K562 (cell line): ENCODE data around the gene DNAH8. TPM values are rescaled to one million over a fixed set of nuclear protein-coding genes. Genes with fewer than 3 reads are reported as not detected.

ENCODE experiments used
- CBFA2T2 ChIP-seq: fragments of 450-650 bp; conservative IDR thresholded peaks from 2 replicates; pipeline ENCODE4 v1.6.1; 2017; ENCODE audit warnings: mild to moderate bottlenecking
- CHD4 ChIP-seq: fragments of 200-600 bp; sonication (generic); IDR thresholded peaks from 3 replicates; pipeline ENCODE4 v1.6.1; 2012; ENCODE audit warnings: low read depth, mild to moderate bottlenecking, mixed read lengths, low read length, inconsistent platforms; ENCODE audit not compliant: insufficient read depth, insufficient replicate concordance, poor library complexity, severe bottlenecking
- DDX20 ChIP-seq: fragments of 450-650 bp; IDR thresholded peaks from 2 replicates; pipeline ENCODE4 v1.6.1; 2016; ENCODE audit warnings: missing genetic modification characterization, low read depth, mild to moderate bottlenecking, missing compliant biosample characterization, moderate library complexity
- EP300 ChIP-seq: IDR thresholded peaks from 2 replicates; pipeline ENCODE4 v1.6.1; 2012; ENCODE audit warnings: low read length, improper control_type of control experiment
- HDAC3 ChIP-seq: fragments of 450-650 bp; IDR thresholded peaks from 2 replicates; pipeline ENCODE4 v1.6.1; 2018; ENCODE audit warnings: borderline replicate concordance, mild to moderate bottlenecking, moderate library complexity; ENCODE audit not compliant: partially characterized antibody
- JUN ChIP-seq, 2 experiments: sonication (generic) in 1 of 2; formaldehyde crosslinking in 1 of 2; IDR thresholded peaks; 2 replicates each; pipeline versions ENCODE4 v1.6.1 to v1.8.0; 2012 to 2022; ENCODE audit warnings: borderline replicate concordance in 2 of 2, mild to moderate bottlenecking in 2 of 2, improper control_type of control experiment in 1 of 2, low read depth in 1 of 2, low read length in 1 of 2, missing genetic modification reagents in 1 of 2
- MTA2 ChIP-seq: fragments of 450-650 bp; IDR thresholded peaks from 2 replicates; pipeline ENCODE4 v1.6.1; 2016; ENCODE audit warnings: low read depth
- OTX1 ChIP-seq: fragments of 450-650 bp; formaldehyde crosslinking; IDR thresholded peaks from 2 replicates; pipeline ENCODE4 v1.4.0; 2022; ENCODE audit warnings: mild to moderate bottlenecking
- PTRF ChIP-seq: fragments of 450-650 bp; IDR thresholded peaks from 2 replicates; pipeline ENCODE4 v1.6.1; 2016; ENCODE audit warnings: mild to moderate bottlenecking, missing genetic modification characterization, missing compliant biosample characterization
- PTTG1 ChIP-seq: fragments of 450-650 bp; IDR thresholded peaks from 2 replicates; pipeline ENCODE4 v1.6.1; 2016; ENCODE audit warnings: low read depth, mild to moderate bottlenecking, missing genetic modification characterization, missing compliant biosample characterization
- RHOXF2B ChIP-seq: fragments of 250-450 bp; sonication (Bioruptor Pico); conservative IDR thresholded peaks from 2 replicates; pipeline ENCODE4 v1.5.1; 2021
- ZKSCAN1 ChIP-seq: fragments of 150-350 bp; IDR thresholded peaks from 2 replicates; pipeline ENCODE4 v1.6.1; 2016; ENCODE audit warnings: low read depth, low read length
- ZNF436 ChIP-seq: fragments of 250-450, 450-650 bp; sonication (Bioruptor Pico); formaldehyde crosslinking; IDR thresholded peaks from 2 replicates; pipeline ENCODE4 v1.7.0; 2020; ENCODE audit warnings: mild to moderate bottlenecking
- polyA plus RNA-seq, 8 experiments: library from polyadenylated mRNA; depleted of rRNA in 4 of 8; stranded (reverse) in 5 of 8; unstranded in 3 of 8; fragments of >200 nt; fragmentation: Nextera tagmentation in 2 of 8; fragmentation: Illumina TruSeq in 1 of 8; extraction: Ambion mirVana in 2 of 8; extraction: Trizol in 1 of 8; gene quantifications; 2 replicates each; pipeline versions ENCODE4 v1.2.1 to v1.2.3, GENCODE V29; 2011 to 2014; ENCODE audit warnings: inconsistent platforms in 1 of 8, missing spikeins in 1 of 8
- total RNA-seq, 7 experiments: library from RNA; depleted of rRNA in 6 of 7; stranded (reverse); fragments of >200 nt in 6 of 7; fragmentation: Illumina TruSeq in 2 of 7; extraction: Trizol in 2 of 7; gene quantifications; 2 replicates each; pipeline versions ENCODE4 v1.2.1 to v1.2.3, GENCODE V29; 2011 to 2021; ENCODE audit warnings: low replicate concordance in 1 of 7
- TF ChIP-seq, protein P1 (sequence below), 2 experiments: fragments of 200-800 bp in 1 of 2; sonication (Bioruptor generic) in 1 of 2; sonication (generic) in 1 of 2; formaldehyde crosslinking in 1 of 2; IDR thresholded peaks in 1 of 2; conservative IDR thresholded peaks in 1 of 2; 2 replicates each; pipeline versions ENCODE4 v1.5.0 to v1.6.1; 2016 to 2020; ENCODE audit warnings: missing compliant biosample characterization in 1 of 2, missing genetic modification characterization in 1 of 2, missing genetic modification reagents in 1 of 2
- TF ChIP-seq, protein P2 (sequence below): sonication (generic); formaldehyde crosslinking; IDR thresholded peaks from 2 replicates; pipeline ENCODE4 v1.8.0; 2022; ENCODE audit warnings: mild to moderate bottlenecking, missing genetic modification reagents
- TF ChIP-seq, protein P3 (sequence below): sonication (generic); formaldehyde crosslinking; IDR thresholded peaks from 2 replicates; pipeline ENCODE4 v1.8.0; 2022; ENCODE audit warnings: mild to moderate bottlenecking, low read depth, missing genetic modification reagents
- TF ChIP-seq, protein P4 (sequence below): IDR thresholded peaks from 2 replicates; pipeline ENCODE4 v1.6.1; 2011; ENCODE audit warnings: borderline replicate concordance, low read depth, mild to moderate bottlenecking, moderate library complexity, low read length; ENCODE audit not compliant: insufficient read depth, poor library complexity, severe bottlenecking
- TF ChIP-seq, protein P5 (sequence below), 2 experiments: fragments of 450-650 bp in 1 of 2; IDR thresholded peaks; 2 replicates each; pipeline ENCODE4 v1.6.1; 2011 to 2017; ENCODE audit warnings: low read depth in 2 of 2, antibody characterized with exemption in 1 of 2, borderline replicate concordance in 1 of 2, low read length in 1 of 2, mild to moderate bottlenecking in 1 of 2, mixed read lengths in 1 of 2; ENCODE audit not compliant: control insufficient read depth in 1 of 2

Gene DNAH8
- total and polyA plus RNA-seq, 9 of the 15 experiments (the other 6 are each of a cell fraction or from before 2014, with no cell fraction given) = 1.2 to 4.2 (median 2.9) TPM

DNA sequence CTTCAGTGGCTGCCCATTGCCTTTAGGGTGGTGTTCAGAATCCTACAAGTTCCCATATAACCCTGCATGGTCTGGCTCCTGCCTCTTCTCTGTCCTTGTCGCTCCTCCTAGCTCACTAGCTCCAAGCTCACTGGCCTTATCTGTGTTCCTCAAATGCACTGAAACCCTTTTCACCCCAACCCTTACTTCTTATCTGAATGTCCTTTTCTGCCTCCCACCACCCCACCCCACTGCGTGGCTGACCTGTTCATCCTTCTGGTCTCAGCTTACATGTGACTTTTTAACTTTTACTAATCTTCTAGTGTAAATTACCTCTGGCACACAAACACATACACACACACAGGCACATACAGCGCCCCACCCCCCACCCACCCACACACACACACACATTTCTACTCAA lies 292.5 kb downstream of the DNAH8 start (continued):
- TF ChIP-seq, protein P1, sequence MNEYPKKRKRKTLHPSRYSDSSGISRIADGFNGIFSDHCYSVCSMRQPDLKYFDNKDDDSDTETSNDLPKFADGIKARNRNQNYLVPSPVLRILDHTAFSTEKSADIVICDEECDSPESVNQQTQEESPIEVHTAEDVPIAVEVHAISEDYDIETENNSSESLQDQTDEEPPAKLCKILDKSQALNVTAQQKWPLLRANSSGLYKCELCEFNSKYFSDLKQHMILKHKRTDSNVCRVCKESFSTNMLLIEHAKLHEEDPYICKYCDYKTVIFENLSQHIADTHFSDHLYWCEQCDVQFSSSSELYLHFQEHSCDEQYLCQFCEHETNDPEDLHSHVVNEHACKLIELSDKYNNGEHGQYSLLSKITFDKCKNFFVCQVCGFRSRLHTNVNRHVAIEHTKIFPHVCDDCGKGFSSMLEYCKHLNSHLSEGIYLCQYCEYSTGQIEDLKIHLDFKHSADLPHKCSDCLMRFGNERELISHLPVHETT (CRISPR knock-in tag; conservative IDR thresholded peaks at IDR 0.05 in 1 of 2, IDR thresholded peaks at IDR 0.05 in 1 of 2) = no peak
- TF ChIP-seq MTA2 (peak; percentile 88), HDAC3 (peak; percentile 73), DDX20 (tag) (no peak), OTX1 (CRISPR knock-in tag) (no peak), EP300 (peak; percentile 87), ZKSCAN1 (no peak), JUN (IDR thresholded peaks at IDR 0.05; ENCODE audit: borderline replicate concordance, low read depth, low read length) (no peak), JUN (CRISPR knock-in tag; IDR thresholded peaks at IDR 0.05; ENCODE audit: borderline replicate concordance) (no peak), PTTG1 (tag) (no peak), PTRF (tag) (no peak), CBFA2T2 (peak; percentile 95), RHOXF2B (CRISPR knock-in tag) (no peak), CHD4 (no peak), ZNF436 (CRISPR knock-in tag) (no peak)
- TF ChIP-seq, protein P2, sequence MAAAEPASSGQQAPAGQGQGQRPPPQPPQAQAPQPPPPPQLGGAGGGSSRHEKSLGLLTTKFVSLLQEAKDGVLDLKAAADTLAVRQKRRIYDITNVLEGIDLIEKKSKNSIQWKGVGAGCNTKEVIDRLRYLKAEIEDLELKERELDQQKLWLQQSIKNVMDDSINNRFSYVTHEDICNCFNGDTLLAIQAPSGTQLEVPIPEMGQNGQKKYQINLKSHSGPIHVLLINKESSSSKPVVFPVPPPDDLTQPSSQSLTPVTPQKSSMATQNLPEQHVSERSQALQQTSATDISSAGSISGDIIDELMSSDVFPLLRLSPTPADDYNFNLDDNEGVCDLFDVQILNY (CRISPR knock-in tag) = no peak
- TF ChIP-seq, protein P3, sequence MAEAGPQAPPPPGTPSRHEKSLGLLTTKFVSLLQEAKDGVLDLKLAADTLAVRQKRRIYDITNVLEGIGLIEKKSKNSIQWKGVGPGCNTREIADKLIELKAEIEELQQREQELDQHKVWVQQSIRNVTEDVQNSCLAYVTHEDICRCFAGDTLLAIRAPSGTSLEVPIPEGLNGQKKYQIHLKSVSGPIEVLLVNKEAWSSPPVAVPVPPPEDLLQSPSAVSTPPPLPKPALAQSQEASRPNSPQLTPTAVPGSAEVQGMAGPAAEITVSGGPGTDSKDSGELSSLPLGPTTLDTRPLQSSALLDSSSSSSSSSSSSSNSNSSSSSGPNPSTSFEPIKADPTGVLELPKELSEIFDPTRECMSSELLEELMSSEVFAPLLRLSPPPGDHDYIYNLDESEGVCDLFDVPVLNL (CRISPR knock-in tag) = no peak
- TF ChIP-seq, protein P4, sequence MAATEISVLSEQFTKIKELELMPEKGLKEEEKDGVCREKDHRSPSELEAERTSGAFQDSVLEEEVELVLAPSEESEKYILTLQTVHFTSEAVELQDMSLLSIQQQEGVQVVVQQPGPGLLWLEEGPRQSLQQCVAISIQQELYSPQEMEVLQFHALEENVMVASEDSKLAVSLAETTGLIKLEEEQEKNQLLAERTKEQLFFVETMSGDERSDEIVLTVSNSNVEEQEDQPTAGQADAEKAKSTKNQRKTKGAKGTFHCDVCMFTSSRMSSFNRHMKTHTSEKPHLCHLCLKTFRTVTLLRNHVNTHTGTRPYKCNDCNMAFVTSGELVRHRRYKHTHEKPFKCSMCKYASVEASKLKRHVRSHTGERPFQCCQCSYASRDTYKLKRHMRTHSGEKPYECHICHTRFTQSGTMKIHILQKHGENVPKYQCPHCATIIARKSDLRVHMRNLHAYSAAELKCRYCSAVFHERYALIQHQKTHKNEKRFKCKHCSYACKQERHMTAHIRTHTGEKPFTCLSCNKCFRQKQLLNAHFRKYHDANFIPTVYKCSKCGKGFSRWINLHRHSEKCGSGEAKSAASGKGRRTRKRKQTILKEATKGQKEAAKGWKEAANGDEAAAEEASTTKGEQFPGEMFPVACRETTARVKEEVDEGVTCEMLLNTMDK = no peak
- TF ChIP-seq, protein P5, sequence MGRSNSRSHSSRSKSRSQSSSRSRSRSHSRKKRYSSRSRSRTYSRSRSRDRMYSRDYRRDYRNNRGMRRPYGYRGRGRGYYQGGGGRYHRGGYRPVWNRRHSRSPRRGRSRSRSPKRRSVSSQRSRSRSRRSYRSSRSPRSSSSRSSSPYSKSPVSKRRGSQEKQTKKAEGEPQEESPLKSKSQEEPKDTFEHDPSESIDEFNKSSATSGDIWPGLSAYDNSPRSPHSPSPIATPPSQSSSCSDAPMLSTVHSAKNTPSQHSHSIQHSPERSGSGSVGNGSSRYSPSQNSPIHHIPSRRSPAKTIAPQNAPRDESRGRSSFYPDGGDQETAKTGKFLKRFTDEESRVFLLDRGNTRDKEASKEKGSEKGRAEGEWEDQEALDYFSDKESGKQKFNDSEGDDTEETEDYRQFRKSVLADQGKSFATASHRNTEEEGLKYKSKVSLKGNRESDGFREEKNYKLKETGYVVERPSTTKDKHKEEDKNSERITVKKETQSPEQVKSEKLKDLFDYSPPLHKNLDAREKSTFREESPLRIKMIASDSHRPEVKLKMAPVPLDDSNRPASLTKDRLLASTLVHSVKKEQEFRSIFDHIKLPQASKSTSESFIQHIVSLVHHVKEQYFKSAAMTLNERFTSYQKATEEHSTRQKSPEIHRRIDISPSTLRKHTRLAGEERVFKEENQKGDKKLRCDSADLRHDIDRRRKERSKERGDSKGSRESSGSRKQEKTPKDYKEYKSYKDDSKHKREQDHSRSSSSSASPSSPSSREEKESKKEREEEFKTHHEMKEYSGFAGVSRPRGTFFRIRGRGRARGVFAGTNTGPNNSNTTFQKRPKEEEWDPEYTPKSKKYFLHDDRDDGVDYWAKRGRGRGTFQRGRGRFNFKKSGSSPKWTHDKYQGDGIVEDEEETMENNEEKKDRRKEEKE (IDR thresholded peaks at IDR 0.05; ENCODE audit: borderline replicate concordance in 1 of 2, control insufficient read depth in 1 of 2, low read depth in 2 of 2, low read length in 1 of 2) = no peak
